ENCODE results near the gene MTARC1. TPM values are rescaled to one million over a fixed set of nuclear protein-coding genes. Genes with fewer than 3 reads are reported as not detected.

The MTARC1 gene
- total RNA-seq, 4 donors from 2014 or later, result 32.2 to 81.8 (median 36.5) TPM

GRCh38 chr1:220834155-220834870 is 47.6 kb downstream of the MTARC1 start:
- Histone ChIP-seq H3K9me3 (no peaks in the 10 kb centered on the region), H3K27ac (no peak overlapping the region), H3K4me3 (no peak overlapping the region), H3K36me3 (peaks cover 0 to 6% (median 0%) of the 10 kb centered on the region in 3 donors), H3K4me1 (no peaks in the 10 kb centered on the region), H3K27me3 (no peaks in the 10 kb centered on the region)
- no peak for TF ChIP-seq CTCF (IDR thresholded peaks at IDR 0.05)
- TF ChIP-seq POLR2A (IDR thresholded peaks at IDR 0.05), result no peak
- no peak for TF ChIP-seq EP300 (IDR thresholded peaks at IDR 0.05)
- DNase-seq (ENCODE audit: low spot score in 2 of 2), result no peak
- WGBS, 2 donors, result 89 to 94% methylated on average over 4 of the region's 4 CpGs

Other genes with a start within 250 kb of the MTARC1 start
- 10 to 100 TPM; 21.2 to 34.3 (median 28.8) TPM for gene C1orf115, start 96.5 kb upstream of the MTARC1 start, total RNA-seq
- gene MTARC2, start 38.6 kb upstream of the MTARC1 start, total RNA-seq, result 10 to 100 TPM; 24.3 to 40.5 (median 31.9) TPM
- gene HLX, start 92.5 kb downstream of the MTARC1 start, total RNA-seq, result 10 to 100 TPM; 16.5 to 29.2 (median 23.0) TPM